NCI-H345 (cell line): ENCODE measurements around the gene TNFRSF12A.
A peak's percentile ranks its signal among the peaks of the same experiment; 100 is the strongest.

ENCODE experiments used
- DNase-seq: peaks from one replicate; lab custom pipeline; 2025; lab: John Stamatoyannopoulos, UW

TNFRSF12A gene, protein sequence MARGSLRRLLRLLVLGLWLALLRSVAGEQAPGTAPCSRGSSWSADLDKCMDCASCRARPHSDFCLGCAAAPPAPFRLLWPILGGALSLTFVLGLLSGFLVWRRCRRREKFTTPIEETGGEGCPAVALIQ

DNA sequence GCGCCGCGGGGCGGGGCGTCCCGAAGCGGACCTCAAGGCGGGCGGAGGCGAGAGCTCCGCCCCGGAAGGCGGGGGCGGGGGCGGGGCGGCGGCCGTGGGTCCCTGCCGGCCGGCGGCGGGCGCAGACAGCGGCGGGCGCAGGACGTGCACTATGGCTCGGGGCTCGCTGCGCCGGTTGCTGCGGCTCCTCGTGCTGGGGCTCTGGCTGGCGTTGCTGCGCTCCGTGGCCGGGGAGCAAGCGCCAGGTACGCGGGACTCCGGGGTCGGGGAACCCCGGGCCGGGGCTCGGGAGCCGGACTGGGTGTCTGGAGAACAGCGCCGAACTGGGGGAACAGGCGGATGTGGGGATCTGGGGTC, at the start of gene TNFRSF12A:
TSS of gene TNFRSF12A (plus strand) at position 122 of the 357 bp plus-strand sequence. CDS start at position 152, 30 bp downstream.
- DNase-seq: peak; percentile 83

DNA sequence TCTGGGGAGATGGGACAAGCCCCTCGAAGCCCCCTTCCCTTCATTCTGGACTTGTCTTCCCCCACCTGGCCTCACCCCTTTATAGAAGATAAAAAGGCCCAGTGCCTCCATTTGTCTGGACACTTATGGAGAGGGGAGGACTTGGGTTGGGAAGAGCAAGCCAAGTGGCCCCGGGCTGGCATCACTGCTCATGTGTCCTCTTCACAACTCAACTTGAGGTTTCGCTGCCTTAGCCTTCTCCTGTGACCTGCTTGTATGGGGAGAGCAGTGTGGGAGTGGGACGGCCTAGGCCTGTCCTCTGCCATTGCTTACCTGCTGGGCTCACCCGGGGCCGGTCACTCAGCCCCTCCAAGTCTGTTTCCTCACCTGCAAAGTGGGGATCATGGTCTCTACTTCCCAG, 49.6 kb upstream of the TNFRSF12A start:
- DNase-seq: no peak

DNA sequence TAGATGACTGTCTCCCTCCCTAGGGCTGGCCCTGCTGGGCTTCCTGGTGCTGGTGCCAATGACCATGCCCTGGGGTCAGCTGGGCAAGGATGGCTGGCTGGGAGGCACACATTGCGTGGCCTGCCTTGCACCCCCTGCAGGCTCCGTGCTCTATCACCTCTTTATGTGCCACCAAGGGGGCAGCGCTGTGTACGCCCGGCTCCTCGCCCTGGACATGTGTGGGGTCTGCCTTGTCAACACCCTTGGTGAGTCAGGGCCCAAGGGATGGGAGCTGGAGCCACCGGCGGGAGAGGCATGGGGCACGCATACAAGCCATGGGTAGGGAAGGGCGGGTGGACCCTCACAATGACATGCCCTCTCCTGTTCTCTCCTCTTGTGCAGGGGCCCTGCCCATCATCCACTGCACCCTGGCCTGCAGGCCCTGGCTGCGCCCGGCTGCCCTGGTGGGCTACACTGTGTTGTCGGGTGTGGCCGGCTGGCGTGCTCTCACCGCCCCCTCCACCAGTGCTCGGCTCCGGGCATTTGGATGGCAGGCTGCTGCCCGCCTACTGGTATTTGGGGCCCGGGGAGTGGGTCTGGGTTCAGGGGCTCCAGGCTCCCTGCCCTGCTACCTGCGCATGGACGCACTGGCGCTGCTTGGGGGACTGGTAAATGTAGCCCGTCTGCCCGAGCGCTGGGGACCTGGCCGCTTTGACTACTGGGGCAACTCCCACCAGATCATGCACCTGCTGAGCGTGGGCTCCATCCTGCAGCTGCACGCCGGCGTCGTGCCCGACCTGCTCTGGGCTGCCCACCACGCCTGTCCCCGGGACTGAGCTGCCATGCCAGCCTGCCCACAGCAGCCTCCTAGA, 48.8 kb upstream of the TNFRSF12A start:
- DNase-seq: no peak

DNA sequence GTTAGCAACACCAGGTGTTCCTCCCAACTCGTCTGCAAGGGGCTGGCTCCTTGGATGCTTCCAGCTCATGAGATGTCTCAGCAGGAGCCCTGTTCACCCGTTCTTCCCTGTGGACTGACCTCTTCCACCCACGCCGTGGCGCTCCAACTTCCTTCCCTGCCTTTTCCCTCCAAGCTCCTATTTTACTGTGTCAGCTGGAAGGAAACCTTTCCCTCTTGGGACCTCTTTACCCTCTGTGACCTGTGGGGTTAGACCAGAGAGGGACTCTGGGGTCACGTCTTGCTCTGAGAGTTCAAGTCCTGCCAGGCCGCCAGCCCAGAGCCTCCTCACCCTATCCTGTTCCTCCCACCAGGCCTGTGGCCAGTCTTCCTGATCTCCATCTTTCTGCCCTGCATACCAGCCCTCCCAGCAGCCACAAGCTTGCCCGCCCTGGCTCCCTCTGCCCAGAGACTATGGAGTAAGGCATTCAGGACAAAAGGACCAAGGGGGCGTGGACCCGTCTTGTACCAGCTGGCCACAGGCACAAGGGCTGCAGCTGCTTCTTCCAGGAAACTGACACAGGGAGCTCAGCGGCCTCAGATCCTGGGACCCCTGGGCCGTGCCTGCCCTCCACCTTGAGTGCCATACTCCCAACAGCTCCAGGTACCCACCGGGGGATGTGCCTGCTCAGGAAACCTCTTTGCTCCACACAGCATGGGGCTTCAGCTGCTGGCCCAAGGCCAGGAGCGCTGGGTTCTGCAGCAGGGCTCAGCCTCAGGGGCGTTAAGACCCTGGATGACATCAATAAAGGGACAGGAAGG, 48.0 kb upstream of the TNFRSF12A start:
- peak; percentile 80 for DNase-seq

DNA sequence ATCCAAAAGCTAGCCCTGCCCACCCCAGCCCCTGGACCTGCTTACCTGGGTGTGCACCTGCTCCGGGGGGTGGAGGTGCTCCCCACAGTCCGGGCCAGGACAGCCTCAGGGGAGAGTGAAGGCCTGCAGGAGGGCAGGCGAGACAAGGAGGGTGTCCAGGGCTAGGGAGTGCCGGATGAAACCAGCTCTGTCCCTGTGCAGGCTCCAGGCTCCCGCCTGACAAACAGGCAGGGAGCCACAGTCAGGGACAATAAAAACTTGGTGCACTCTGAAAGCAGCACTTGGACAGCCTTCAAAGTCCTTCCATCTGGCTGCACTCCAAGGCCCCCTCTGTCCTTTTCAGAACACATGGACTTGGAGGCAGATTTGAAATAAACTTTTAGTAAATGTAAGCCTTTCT, 47.1 kb upstream of the TNFRSF12A start:
- DNase-seq: no peak

DNA sequence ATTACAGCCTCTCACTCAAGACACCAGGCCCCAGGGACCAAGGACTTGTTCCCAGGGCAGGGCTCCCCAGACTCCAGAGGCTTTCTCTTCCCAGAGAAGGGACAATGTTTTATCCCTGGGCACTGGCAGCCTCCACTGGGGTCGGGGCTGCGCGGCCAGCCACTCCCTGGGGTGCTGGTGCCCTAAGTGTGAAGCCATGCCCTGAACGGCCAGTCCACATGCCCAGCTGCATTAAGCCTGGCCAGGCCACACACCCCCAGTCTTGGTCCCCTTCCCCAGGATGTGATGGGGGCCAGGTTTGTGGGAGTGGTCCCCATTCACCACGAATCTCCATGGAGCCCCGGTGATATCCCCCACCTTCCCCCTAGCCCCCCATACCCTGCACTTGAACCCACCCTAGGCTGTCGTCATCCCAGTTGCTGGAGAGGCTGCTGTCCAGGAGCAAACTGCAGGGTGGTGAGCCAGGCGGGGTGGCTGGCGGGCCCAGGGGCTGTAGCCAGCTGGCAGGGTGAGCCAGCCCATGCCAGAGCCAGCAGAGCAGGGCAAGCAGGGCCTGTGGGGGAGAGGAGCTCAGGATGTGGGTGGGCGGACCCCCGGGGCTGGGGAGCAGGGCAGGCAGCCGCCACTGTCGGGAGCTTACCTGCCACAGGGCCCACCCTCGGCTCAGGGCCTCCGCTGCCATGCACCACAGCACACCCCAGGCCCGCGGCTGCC, 46.4 kb upstream of the TNFRSF12A start:
- DNase-seq: no peak

DNA sequence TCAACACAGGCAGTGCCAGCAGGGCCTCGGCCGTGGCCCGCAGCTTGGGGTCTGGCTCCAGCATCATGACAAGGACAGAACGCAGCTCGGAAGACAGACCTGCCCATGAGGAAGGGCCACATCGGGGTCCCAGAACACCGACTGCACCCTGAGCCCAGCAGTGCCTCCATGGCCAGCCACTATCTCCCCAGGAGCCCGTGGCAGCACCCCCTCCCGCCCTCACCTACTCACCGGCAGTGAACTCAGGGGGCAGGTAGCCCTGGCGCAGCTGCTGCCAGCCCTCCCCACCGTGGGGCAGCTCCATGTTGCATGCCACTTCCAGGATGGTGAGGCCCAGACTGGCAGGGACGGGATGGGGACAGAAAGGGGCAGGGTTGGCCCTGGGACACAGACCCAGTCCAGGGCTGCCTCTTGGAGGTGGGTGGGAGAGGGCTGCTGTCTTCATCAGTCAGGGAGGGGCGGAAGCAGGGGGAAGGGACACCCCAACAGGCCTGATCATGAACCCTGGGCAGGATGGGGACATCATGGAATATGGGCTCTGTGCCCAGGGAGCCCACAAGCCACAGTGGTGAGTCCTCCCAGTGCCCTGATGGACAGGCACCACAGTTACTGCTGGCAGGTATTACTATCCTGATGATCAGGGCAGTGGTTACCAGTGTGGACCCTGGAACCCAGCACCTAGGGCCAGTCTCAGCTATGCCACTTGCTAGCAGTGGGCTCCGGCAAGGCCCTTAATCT, 45.7 kb upstream of the TNFRSF12A start:
- DNase-seq: no peak

DNA sequence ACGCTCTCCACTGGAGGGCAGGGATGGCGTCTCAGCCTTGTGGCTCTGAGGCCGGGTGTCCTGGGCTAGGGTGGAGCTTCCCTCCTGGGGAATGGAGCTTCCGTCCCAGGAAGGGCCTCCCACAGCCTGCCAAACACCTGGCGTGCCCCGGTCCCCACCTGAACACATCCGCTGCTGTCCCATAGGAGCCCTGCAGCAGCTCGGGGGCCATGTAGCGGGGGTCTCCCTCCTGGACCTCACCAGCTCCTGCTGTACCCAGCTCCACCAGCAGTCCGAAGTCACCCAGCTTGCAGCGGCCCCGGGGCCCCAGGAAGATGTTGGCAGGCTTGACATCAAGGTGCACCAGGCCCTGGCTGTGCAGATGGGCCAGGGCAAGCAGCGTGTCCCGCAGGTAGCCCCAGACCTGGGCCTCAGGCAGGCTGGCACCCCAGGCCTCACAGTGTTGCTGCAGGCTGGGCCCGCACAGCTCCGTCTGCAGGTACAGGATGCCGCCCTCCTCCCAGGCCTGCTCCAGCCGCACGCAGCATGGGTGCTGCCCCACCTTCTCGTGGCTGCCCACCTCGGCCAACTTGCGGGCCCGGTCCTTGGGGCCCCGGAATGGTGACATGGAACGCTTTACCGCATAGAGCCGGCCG, 44.9 kb upstream of the TNFRSF12A start:
- DNase-seq: no peak

DNA sequence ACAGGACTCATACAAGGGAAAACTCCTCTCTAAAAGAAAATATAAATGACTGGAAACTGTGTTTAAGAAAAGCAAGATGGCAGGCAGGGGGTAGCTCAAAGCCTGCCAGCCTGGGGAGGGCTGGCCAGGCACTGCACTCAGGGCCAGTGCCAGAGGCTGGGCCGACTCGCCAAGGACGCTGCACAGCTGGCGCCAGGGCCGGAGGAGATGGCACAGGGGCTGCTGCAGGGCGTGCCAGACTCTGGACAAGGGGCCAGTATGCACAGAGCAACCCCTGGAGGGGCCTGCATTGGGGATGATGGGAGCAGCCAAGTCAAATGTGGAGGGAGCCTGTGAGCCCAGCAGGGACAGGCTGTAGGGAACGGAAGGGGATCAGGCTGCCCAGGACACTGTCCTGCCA, 44.0 kb upstream of the TNFRSF12A start:
- no peak for DNase-seq

DNA sequence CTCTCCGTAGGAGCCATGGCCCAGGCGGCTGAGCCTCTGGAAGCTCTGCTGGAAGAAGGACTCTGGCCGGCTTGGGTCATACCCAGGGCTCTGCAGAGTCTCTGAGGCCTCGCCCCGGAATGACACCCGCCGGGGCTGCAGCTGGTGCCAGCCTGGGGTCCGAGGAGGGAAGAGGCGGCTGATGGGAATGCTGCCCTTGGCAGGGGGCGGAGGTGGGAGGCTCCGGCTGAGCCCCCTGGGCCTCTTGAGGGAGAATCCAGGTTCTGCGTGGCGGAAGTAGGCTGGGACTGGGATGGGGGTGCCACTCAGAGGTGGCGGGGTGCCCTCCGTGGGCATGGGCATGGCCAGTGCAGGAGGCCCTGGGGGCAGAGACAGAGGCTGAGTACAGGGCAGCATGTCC, 43.5 kb upstream of the TNFRSF12A start:
- DNase-seq: no peak

DNA sequence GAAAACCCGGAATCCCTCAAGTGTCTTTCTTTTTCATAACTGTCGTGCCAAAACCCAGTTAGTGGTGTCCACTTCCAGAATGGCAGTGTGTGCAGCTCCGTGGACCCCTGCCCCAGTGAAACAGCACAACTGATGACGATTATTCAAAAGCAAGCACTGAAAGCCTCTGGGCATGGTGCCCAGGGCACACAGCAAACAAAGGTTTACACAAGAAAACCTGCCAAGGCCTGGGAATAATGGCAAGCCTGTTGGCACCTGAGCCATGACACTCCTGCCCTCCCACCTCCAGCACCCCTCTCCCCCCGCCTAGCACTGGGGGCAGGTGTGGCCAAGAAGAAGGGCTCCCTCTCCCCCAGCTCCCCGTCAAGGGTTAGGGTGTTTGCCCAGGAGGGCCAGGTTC, 42.7 kb upstream of the TNFRSF12A start:
- peak; percentile 91 for DNase-seq

DNA sequence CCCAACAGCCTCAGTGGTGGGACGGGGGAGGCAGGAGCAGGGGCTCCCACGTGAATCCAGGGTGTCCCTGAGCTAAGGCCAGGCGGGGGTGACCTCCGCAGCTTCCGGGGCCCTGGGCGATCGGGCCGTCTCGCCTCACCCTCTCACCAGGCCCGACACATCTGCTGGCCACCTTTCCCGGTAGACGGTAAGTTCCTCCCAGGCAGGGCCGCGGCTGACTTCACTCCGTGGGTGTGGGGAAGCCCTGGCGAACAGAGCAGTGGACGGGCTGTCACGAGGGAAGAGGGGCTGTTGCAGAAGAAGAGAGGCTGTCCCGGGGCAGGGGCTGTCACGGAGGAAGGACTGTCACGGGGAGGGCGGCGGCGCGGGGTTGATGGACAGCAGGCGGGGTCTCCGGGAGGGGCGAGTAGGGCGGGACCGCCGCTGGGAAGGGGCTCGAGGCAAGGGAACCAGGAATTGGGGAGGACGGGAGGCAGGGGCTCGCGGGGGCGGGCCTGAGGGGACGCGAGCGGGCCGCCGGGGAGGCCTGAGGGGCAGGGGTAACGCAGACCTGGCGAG, 40.4 kb upstream of the TNFRSF12A start:
- DNase-seq: no peak

DNA sequence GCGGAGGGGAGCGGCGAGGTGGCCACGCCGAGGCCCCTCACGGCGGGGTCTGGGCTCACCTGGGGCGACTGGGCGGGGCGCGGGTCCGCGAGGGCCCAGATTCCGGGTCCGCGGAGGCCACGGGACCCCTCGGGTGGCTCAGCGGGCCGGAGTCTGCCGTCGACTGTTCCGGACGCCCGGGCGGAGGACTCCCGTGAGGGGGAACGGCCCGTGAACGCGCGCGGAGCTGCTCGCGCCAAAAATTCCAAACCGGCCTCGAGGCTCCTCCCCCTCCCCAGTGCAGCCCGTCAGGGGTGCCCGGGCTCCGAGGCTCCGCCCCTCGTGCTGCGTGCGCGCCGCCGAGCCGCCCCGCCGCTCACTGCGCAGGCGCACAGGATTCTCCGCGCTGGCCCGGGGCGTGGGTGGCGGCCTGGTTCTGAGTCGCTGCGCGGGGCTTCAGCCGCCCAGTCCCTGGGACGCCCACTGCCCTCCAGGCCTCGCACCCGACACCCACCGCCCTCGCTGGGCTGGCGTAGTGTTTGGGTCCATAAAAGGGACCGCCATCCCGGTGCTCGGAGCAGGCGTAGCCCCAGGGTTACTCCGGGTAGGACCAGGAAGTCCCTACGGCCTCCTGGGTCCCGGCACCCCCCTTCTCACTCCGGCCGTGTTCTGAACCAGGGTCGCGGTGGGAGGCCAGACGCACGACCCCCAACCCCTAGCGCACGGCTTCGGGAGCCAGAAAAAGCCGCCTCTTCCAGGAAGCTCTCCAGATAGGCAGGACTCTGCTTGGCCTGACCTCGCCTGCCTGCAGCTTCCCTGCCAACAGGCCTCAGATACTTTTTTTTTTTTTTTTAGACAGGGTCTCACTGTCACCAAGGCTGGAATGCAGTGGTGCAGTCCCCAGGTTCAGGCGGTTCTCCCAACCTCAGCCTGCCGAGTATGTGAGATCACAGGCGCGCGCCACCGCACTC, 39.7 kb upstream of the TNFRSF12A start, which contains the start of gene PKMYT1:
TSS of gene PKMYT1 (minus strand) at position 220 of the 950 bp plus-strand sequence. CDS start 789 bp downstream, outside the sequence.
- DNase-seq: peak; percentile 90

DNA sequence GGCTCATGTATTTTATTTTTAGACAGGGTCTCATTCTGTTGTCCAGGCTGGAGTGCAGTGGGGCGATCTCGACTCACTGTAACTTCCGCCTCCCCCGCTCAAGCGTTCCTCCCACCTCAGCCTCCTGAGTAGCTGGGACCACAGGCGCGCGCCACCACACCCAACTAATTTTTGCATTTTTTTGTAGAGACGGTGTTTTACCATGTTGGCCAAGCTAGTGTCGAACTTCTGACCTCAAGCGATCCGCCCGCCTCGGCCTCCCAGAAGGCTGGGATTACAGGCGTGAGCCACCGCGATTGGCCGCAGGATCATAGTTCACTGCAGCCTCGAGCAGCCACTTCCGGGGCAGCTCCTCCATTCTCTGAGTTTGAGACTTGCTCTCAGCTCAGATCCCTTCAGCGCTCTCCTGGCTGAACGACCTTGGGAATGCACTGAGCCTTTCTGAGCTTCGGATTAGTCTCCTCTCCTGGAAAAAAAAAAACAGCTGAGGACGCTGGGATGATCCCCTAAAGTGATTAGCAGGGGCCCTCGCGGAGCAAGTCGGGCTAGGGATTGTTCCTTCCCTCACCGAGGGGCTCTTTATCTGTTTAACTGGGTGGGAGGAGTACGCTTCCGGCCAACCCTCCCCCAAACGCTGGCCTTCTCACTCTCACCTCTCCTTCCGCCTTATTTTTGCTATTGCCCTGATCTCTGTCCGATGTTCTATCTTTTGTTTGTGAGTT, 38.8 kb upstream of the TNFRSF12A start:
- DNase-seq: no peak

DNA sequence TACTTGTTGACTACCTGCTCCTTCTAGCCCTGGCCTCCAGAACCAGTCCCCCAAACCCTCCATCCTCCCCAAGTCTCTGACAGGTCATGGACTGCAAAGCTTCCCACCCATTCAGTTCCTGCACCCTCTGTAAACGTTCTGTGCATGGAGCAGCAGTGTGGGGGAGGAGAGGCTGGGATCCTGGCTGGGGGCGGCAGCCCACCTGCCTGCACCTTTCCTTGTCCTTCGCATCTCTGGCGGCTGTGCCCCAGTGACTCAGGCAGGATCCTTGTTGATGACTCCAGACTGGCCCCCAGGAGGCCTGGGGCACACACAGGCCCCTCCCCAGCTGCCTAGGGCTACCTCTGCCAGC, 38.3 kb upstream of the TNFRSF12A start:
- DNase-seq: no peak

DNA sequence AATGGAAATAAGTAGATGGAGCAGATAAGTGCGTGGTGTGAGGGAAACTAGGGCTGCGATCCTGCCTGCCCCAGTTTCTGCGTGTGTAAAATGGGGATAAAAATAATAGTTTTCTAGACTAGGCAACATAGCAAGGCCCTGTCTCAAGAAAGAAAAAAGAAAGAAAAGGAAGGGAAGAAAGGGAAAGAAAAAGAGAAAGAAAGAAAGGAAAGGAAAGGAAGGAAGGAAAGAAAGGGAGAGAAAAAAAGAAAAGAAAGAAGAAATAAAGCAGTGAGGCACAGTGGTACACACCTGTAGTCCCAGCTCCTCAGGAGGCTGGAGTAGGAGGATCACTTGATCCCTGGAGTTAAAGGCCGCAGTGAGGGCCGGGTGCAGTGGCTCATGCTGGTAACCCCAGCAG, 37.8 kb upstream of the TNFRSF12A start:
- no peak for DNase-seq

DNA sequence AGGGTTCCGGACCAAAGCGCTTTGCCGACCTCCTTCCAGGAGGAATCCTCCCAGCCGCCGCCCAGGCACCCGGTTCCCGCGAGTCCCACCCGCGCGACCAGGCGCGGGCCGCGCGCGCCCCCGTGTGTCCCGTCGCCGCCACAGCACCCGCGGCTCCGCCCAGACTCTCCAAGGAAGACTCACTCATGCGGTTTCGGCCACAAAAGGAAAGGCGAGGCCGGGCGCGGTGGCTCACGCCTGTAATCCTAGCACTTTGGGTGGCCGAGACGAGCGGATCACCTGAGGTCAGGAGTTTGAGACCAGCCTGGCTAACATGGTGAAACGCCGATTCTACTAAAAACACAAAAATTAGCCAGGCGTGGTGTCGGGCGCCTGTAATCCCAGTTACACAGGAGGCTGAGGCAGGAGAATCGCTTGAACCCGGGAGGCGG, 36.4 kb upstream of the TNFRSF12A start:
- peak; percentile 84 for DNase-seq

DNA sequence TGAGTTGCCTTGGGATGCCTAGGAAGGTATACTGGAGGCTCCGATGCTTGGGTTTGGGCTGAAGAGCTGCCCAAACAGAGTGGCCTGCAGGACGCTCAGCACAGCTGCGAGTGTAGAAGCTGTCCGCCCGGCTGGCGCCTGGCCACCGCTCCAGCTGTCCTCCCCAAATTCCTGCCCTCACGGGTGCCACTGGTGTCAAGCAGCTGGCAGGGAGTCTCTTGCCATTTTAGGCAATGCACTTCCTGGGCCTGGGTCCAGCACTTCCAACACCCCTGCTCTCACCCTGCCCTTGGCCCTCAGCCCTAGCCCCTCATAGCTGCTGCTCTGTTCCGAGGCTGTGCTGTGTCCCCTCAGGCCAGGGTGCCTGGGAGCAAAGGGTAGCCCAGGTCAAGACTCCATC, 34.7 kb upstream of the TNFRSF12A start:
- no peak for DNase-seq

DNA sequence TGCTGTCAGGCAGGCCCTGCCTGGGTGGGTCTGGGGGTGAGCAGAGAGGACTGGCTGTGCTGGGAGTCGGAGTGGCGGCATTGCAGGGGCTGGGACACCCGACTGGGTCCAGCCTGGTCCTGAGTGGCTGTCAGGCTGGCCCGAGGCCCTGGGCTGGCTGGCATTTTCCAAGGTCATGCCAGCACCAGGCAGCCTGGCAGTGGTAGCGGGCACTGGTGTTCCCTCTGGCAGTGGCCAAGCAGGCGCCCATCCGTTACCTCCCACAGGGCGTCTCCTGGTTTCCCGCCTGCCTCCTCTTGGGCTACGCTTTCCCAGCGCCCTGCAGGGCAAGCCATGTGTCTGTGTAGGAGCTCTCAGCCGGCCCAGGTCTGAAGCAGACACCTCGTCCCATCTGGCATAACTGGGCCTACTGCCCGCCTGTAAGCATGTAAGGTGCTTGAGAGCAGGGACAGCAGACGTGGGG, 34.2 kb upstream of the TNFRSF12A start:
- DNase-seq: no peak
